GM12874 (cell line): ENCODE results near the gene BRD4.

Experiments used
- TF ChIP-seq, protein P1 (sequence below): IDR thresholded peaks from 2 replicates; pipeline ENCODE4 v1.5.1; 2011; ENCODE audit warnings: low read depth, mild to moderate bottlenecking, control low read depth, low read length, moderate library complexity; ENCODE audit not compliant: insufficient read depth

BRD4 gene

DNA sequence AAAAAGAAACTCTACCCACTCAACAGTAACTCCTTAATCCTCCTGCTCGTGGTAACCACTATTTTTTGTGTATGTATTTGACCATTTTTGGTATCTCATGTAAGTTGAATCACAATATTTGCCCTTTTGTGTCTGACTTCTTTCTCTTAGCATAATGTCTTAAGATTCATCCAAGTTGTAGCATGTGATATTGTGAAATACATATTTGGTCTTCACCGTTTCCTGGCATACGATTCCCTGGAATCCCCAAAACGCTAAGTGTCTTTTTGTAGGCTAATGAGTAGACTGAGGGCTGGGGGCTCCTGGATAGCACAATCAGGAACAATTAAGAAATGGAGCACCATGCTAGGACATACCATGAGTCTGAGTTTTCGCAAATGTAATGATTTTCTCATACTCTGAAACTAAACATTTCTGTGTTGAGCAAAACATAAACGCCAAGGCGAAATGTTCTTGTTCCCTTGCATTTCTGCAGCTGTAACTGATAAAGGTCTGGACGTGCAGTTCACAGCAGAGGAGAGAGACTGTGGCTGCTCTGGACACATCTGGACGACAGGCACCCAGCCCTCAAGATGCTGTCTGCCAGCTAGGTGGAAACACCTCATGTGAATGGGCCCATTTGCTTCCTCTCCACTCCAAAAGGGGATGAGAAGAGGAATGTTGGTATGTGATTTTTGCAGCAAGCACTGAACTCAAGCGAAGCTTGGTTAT lies 38.4 kb downstream of the BRD4 start:
- TF ChIP-seq, protein P1, sequence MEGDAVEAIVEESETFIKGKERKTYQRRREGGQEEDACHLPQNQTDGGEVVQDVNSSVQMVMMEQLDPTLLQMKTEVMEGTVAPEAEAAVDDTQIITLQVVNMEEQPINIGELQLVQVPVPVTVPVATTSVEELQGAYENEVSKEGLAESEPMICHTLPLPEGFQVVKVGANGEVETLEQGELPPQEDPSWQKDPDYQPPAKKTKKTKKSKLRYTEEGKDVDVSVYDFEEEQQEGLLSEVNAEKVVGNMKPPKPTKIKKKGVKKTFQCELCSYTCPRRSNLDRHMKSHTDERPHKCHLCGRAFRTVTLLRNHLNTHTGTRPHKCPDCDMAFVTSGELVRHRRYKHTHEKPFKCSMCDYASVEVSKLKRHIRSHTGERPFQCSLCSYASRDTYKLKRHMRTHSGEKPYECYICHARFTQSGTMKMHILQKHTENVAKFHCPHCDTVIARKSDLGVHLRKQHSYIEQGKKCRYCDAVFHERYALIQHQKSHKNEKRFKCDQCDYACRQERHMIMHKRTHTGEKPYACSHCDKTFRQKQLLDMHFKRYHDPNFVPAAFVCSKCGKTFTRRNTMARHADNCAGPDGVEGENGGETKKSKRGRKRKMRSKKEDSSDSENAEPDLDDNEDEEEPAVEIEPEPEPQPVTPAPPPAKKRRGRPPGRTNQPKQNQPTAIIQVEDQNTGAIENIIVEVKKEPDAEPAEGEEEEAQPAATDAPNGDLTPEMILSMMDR = no peak

DNA sequence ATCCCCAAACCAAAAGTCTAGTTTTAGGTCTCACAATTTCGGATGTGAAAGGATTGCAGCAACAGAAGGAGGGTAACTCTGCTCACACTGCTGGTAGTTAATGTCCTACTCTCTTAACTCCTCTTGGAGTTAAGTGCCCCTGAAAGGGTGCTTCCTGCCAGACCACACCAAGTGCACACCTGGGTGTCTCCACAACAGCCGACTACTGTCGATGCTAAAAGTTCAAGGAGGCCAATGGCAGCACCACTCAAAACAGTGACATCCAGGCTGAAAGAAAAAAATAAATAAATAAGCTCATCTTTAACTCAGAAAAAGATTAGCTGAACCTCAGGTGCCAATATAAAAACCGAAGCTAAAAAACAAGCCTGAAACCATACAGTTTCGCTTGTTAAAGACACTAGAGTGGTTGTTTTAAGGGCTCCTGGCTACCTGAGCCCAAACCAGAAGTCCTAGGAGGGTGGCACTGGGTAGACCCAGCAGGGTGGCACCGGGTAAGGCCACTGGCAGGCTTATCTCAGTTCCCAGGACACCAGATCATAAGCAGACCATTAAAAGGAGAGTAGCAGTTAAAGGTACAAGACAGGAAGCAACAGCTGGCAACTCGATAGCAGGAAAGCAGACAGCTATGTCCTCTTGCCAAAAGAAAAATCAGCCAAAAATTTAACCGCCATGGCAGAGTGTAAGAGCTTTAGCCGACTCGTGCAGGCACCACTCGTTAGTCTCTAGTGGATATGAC lies 39.3 kb downstream of the BRD4 start:
- TF ChIP-seq, protein P1 = no peak

DNA sequence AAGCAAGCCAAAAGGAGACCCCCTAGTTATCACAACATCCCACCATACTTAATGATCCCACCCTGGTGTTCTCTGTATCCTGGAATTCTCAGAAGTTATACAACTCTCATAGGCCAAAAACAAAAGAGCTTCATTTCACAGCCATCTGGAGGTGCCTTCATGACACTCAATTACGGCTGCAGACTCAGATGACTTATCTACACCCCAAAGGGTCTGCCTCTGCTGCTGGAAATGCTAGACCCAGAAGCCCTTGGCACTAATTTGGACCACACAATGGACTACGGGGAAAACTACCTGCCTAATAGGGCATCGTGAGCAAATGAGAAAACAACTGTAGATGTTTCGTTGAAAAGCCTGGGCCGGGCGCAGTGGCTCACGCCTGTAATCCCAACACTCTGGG lies 40.2 kb downstream of the BRD4 start:
- TF ChIP-seq, protein P1 = no peak

DNA sequence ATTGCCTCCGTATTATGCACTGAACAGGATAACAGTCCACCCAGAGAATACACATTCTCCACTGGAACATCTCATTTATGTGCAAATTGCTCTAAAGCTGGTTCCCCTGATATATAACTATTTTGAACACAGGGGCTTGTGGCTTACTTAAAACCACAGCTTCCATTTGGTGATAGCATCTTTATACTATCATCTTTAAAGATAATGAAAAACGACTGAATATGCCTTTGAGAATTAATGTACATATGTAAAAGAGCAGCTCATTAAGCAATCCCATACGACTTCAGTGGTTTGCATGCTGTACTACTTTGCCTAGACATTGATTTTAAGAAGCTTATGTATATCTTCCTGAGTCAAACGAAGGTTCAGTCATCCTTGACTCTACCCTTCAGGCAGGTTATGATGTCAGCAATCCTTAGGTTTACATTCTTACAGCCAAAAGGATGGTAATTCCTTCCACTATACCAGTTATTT lies 40.8 kb downstream of the BRD4 start:
- TF ChIP-seq, protein P1 = no peak

DNA sequence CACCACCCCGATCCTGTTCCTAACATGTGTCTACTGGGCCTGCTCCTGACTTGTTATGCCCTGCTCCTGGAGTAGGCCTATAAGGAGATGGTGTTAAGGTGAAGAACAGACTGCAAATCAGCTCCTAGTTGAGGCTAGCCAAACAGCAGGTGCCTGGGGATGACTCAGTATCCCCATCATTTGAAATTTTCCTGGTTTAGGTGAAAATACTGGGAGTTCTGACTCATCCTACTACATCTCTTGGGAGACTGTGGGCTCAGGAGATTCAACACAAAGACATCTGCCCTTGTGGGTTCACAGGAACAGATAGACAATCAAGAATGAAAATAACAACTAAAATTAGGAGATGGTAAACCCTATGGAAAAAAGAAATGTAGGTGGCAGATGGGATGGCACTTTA lies 41.2 kb downstream of the BRD4 start:
- TF ChIP-seq, protein P1 = no peak

DNA sequence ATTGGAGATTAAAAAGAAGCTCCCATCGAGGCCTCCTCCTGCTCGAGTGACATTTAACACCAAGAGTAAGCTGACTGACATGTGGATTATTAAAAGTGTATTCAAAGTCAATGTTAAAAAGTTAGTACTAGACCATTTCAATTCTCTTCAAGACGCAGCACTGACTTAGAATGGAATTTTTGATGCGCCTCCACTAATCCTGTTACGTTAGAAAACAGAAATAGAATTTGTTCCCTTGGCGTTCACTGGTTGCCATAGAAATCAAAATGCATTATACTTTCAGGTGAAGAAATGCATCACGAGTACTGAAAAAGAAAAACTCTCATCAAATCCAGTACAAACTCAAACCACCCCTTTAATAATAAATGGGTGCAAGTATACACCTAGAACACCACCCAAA lies 42.2 kb downstream of the BRD4 start:
- TF ChIP-seq, protein P1 = no peak

DNA sequence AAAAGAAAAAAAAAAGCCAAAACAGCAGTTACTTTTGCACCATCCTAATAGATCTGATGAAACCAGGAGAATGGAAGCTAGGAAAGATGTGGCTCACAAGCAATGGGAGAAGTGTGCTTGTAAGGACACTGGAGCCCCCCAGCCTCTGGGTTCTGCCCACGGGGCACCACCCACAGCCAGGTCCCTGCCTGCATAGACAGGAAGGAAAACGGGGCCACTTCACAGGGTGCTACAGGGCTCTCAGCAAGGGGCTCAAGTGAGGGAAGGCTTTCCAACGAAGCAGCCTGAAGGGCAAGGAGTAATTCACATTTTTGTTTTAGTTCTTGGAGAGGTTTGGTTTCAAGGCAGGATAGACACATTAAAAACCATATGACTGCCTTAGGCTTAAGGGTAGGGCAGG lies 42.7 kb downstream of the BRD4 start:
- TF ChIP-seq, protein P1 = no peak
